ENCODE data around the gene KLF6. TPM values are rescaled to one million over a fixed set of nuclear protein-coding genes. Genes with fewer than 3 reads are reported as not detected.
A peak's percentile ranks its signal among the peaks of the same experiment; 100 is the strongest.

Gene KLF6
- total and polyA plus RNA-seq, 8 donors = 66.0 to 217 (median 112) TPM

DNA sequence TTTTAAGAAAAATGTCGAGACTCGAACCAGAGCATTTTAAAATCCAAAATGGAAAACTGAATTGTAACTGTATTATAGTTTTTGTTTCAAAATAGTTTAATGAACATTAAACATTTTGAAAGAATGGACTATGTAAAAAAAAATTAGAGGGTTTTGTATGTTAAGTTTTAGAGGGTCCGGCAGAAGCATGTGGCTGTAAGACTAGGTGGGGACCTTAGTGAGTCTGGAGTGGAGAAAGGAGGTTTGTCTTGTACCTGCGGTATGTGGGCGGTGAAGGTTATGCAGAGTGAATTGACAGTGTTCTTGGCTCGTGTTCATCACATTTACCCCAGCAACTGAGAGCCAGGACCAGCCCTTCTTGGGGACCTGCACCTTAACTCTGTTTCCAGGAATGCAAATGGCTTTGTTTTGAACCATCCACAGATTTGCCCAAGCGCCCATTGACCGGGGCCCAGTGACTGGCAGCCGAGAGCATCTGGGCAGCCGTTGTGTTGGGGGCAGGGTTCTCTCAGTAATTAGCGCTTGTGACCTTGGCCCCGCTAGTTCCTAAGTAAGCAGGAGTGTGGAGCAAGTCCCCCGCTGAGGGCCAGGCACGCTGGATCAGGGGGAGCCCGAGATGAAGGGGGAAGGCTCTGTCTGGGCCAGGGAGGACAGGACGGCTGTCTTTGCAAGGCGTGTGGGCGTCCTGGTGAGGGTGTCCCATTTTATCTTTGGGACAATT, 1.4 kb upstream of the KLF6 start:
- Histone ChIP-seq H3K27me3 (no peaks in the 10 kb centered on the region), H3K4me3 (peak overlapping the region in 1 of 2 donors; percentile 66), H3K27ac (peak overlapping the region; percentile 100), H3K36me3 (peaks cover under 1 to 13% of the 10 kb centered on the region in 2 donors), H3K9me3 (peaks cover 0 to 15% of the 10 kb centered on the region in 2 donors), H3K4me1 (peaks cover 8 to 15% of the 10 kb centered on the region in 2 donors)
- TF ChIP-seq, protein P1, sequence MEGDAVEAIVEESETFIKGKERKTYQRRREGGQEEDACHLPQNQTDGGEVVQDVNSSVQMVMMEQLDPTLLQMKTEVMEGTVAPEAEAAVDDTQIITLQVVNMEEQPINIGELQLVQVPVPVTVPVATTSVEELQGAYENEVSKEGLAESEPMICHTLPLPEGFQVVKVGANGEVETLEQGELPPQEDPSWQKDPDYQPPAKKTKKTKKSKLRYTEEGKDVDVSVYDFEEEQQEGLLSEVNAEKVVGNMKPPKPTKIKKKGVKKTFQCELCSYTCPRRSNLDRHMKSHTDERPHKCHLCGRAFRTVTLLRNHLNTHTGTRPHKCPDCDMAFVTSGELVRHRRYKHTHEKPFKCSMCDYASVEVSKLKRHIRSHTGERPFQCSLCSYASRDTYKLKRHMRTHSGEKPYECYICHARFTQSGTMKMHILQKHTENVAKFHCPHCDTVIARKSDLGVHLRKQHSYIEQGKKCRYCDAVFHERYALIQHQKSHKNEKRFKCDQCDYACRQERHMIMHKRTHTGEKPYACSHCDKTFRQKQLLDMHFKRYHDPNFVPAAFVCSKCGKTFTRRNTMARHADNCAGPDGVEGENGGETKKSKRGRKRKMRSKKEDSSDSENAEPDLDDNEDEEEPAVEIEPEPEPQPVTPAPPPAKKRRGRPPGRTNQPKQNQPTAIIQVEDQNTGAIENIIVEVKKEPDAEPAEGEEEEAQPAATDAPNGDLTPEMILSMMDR (IDR thresholded peaks at IDR 0.05) = no peak
- DNase-seq (peak in 1 of 4 donors; percentile 47), ATAC-seq (no peak)
- intact Hi-C loops (cut with DNase I) = no loop called here

DNA sequence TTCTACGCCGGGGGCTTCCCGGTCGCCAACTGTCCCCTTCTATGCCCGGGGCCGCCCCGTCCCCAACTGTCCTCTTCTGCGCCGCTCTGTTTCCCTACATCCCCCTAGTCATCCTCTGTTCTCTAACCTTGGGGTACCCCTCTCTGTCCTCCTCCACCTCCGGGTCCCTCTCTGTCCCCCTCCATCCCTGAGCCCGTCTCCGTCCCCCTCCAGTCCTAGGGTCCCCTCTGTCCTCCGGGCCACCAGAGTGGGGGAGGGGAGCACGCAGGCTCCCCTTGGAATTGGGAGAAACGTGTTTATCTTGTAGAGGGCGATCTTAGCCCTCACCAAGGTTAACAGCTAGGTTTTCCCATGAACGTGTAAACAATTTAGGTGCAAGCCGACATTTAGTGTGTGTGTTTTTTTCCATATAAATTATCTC, 852 bp upstream of the KLF6 start:
- H3K36me3 ChIP-seq = peaks cover 6 to 19% of the 10 kb centered on the region in 2 donors
- no peak for ATAC-seq
- H3K27me3 ChIP-seq = no peaks in the 10 kb centered on the region
- TF ChIP-seq, protein P1 (IDR thresholded peaks at IDR 0.05) = no peak
- H3K9me3 ChIP-seq = peaks cover 0 to 15% of the 10 kb centered on the region in 2 donors
- intact Hi-C loops (cut with DNase I) = no loop called here
- peak overlapping the region; percentile 100 for H3K27ac ChIP-seq
- peak overlapping the region; percentile 46 to 66 for H3K4me3 ChIP-seq
- DNase-seq = peak in 2 of 4 donors; percentile 70 to 71
- peaks cover 14 to 21% of the 10 kb centered on the region in 2 donors for H3K4me1 ChIP-seq

DNA sequence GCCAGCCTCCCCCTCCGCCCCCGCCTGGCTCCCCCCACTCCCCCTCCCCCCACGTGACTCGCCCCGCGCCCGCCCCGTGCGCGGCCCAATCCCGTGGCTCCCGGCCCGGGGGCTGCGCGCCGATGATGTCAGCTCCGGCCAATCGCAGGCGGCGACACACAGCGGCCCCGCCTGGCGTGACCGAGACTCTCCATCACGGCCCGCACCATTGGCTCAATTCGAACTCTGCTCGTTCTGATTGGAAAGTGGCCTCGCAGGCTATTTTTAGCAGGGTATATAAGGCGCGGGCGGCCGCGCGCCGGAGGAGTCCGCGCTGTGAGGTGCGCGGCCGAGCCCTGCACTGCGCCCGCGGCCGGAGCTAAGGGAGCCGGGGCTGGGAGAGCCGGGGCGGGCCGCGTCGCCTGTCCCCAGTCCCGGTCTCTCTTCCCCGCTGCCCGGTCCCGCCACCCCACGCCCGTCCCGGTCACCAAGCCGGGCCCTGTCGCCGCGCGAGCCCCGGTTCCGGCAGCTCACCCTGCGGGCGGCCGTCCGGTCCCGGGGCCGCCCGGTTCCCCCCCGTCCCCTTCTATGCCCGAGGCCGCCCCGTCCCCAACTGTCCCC, 342 bp upstream of the KLF6 start:
- ATAC-seq (peak; percentile 81), DNase-seq (peak; percentile 96 to 99 (median 98))
- TF ChIP-seq, protein P1 (IDR thresholded peaks at IDR 0.05) = no peak
- peaks cover 10 to 25% of the 10 kb centered on the region in 2 donors for H3K36me3 ChIP-seq
- H3K4me1 ChIP-seq = peaks cover 18 to 26% of the 10 kb centered on the region in 2 donors
- H3K9me3 ChIP-seq = peaks cover 0 to 12% of the 10 kb centered on the region in 2 donors
- peak overlapping the region; percentile 100 for H3K27ac ChIP-seq
- intact Hi-C loops (cut with DNase I) = no loop called here
- H3K27me3 ChIP-seq = no peaks in the 10 kb centered on the region
- peak overlapping the region; percentile 66 to 97 for H3K4me3 ChIP-seq

DNA sequence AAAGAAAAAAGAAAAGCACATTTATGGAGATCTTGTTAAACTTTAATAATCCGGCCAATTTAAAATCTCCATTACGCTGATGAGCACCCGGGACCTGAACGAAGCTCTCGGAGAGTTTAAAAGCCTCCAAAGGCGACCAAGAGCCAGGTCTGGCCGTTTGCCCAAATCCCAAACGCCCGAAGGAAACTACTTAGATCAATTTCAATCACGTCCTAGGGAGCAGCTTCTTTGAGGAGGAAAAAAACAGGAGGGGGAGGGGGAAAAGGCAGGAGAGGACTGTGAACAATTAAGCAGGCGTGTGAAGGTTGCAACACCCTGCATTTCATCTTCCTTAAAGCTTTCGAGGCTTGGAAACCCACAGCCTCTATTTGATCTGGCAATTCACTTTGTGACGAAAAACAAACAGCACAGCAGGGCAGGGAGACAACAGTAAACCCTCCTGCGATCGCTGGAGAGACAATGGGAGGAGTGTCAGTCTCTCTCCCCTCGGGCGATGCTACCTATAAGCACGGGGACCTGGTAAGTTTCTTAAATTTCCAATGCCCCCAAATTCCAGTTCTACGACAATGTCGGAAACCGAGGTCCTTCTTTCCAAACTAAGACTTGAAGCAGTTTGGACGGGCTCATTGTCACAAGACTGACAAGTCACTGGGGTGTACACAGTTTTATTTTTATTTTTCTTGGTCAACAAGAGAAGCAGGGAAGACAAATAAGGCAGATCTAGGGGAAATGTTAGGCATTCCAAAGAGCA, 1.2 kb downstream of the KLF6 start:
- H3K4me1 ChIP-seq = peaks cover 33 to 41% of the 10 kb centered on the region in 2 donors
- intact Hi-C loops (cut with DNase I) = loop anchor here in 1 of 2 donors (5.0 kb wide), 1 partner anchor 68 kb away; no protein-coding TSS in a partner anchor
- TF ChIP-seq, protein P1 (IDR thresholded peaks at IDR 0.05) = no peak
- peaks cover 10 to 39% of the 10 kb centered on the region in 2 donors for H3K36me3 ChIP-seq
- H3K27ac ChIP-seq = peak overlapping the region; percentile 100
- H3K4me3 ChIP-seq = peak overlapping the region; percentile 66 to 97
- no peaks in the 10 kb centered on the region for H3K27me3 ChIP-seq
- no peaks in the 10 kb centered on the region for H3K9me3 ChIP-seq
- ATAC-seq (peak; percentile 2), DNase-seq (peak in 2 of 4 donors; percentile 78 to 86)

Data from left lung (tissue), 10 donors.